HG03571 (cell line): ENCODE data around the gene HHIP.

ENCODE experiments used
- ATAC-seq: cut with Tn5 transposase; IDR thresholded peaks from one replicate; pipeline ENCODE4 v1.9.1; 2021; ENCODE audit not compliant: unreplicated experiment

HHIP gene

DNA sequence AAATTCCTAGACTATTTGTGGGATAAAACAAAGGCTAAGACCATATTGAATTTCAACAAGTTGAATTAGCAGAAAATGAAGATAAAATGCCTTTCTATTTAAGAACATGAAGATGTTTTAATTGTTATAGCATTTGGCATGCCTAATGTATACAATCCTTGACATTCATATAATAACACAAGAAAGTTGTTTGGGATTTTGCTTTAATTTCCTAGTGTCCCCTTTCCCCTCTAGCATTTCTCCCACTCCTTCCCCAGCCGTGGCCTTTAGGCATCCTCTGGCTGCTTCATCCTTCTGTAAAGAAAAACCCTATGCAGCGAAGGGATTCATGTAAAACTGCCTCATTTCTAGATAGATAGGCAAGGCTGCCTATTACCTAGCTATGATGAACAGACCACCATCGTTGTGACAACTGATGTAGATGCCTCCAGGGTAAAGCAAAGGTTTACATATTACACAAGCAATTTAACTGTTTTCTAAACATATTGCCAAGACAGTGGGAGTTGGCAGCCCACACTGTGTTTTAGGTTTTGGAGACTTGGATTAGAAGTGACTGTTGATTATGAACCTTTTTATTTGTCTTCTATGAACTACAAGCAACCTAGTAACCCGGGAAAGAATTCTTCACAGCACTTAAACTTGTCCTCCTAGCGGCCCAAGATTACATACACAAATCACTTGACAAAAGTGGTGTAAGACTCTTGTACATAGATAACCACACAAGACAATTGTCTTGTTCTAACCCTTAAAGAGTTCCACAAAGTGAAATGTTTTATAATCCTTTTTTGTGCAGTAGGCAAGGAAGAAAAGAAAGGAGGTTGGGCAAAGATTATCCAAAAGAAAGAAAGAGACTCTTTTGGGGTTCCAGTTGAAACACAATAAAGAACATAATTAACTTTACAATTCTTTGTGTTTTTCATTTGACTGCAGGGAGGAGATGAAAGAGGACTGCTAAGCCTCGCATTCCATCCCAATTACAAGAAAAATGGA is 59.9 kb downstream of the HHIP start:
- ATAC-seq: no peak

- no peak for ATAC-seq
These were observed 63.2 kb downstream of the HHIP start for GRCh38 chr4:144709159-144709558.

DNA sequence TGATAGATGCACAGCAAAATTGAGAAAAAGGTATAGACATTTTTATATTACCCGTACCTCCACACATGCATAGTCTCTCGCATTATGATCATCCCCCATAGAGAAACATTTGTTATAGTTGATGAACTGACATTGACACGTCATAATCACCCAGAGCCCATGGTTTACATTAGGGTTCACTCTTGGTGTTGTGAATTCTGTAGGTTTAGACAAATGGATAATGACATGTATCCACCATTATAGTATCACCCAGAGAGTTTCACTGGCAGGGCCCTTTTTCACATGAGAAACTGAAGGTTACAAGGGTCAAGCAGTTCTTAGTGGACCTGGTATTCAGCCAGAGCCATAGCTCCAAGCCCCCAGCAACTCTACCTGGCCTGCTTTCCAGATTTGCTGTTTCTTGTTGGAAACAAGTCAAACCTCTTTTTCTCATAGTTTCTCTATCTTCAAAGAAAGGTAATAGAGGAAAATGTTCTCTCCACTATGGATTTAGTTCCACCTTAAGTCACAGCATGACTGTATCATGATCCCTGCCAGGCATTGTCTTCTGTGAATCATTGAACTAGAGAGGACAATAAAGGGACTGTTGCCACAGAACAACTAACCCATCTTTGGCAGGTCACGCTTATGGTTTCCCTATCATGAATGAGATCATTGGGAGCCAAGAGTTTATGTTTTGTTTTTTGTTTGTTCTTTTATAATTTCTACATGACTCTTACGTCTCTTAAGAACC is 64.0 kb downstream of the HHIP start:
- no peak for ATAC-seq

DNA sequence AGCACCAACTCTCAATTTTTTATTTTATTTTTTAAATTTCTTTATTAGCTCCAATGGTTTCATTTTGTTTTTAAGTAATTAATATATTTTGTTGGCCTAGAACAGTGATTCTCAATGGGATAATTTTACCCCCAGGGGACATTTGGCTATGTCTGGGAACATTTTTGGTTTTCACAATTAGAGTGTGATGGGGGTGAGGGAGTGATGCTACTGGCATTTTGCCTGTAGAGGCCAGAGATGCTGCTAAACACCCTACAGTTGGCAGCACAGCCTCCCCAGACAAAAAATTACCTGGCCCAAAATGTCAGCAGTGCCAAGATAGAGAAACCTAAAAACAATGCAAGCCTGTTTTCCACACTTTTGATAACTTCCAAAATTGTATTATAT is 64.6 kb downstream of the HHIP start:
- no peak for ATAC-seq

DNA sequence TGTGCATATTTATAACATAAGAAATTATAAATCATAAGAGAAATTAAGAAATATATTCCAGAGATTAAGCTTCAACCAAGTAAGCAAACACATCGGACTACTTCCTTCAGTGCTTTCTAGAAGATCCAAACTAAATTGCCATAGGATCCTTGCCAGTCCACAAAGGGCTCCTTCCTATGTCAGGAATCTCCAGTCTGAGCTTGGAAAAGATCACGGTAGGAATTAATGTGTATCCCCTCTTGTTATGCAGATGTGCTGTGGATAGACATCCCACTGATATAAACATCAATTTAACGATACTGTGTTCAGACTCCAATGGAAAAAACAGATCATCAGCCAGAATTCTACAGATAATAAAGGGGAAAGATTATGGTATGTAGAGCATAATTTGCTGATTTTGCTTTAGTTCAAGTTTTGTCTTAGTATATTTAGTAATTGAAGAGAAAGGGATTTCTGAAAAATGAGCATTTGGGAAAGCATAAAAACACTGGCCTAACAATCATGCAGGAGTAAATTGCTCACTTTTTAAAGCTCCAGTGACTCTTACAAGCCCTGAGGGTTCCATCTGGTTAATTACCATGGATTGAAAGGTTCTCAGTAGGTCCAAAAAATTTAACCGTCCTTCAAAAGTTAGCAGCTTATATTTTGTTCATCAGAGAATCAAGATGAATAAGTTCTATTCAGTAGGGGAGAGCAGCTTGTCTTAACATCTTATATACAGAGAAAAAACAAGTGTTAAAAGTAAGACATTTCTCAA is 65.9 kb downstream of the HHIP start:
- ATAC-seq: no peak

DNA sequence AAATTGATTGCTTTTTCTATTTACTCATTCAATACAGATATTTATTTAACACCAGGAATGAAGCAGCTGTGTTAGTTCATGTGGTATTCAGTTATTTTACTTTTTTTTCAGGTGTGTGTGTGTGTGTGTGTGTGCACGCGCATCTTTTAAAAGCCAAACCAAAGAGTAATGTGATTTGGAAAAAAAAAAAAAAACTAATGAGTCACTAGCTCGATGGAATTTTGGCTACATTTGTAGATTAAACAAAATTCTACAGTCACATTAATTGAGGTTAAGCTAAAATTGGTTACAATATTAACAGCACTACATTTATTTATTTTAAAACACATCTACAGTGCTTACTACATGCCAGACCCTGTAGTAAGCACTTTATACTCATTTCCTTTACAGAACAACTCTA is 66.8 kb downstream of the HHIP start:
- no peak for ATAC-seq

DNA sequence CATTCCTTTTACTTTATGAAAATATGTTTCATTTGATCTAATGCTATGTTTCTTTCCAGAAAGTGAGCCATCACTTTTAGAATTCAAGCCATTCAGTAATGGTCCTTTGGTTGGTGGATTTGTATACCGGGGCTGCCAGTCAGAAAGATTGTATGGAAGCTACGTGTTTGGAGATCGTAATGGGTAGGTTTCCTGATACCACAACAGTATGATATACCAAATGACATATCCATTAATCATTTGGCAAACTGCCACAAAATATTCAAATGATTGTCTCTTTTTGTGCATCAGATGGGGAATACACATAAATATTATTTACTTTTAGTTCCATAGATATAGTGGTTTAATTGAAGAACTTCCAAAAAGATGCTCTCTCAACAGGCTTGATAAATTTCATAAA is 68.2 kb downstream of the HHIP start:
- ATAC-seq: no peak

DNA sequence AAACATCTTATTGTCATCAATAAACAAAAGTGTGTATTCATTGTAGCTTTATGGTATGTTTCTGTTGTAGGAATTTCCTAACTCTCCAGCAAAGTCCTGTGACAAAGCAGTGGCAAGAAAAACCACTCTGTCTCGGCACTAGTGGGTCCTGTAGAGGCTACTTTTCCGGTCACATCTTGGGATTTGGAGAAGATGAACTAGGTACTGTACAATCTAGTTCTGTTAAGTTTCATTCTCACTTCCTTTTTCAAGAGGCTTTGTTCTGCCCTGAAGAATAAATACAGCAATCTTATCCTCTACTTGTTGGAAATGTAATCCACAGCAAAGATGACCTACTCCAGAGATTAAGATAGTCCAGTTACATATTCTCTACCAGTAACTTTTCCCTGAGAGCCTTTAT is 69.3 kb downstream of the HHIP start:
- no peak for ATAC-seq

- no peak for ATAC-seq
These were observed 70.8 kb downstream of the HHIP start for GRCh38 chr4:144716778-144717177.

- no peak for ATAC-seq
These were observed 73.1 kb downstream of the HHIP start for GRCh38 chr4:144718958-144719512.

GRCh38 chr4:144720491-144720890 is 74.5 kb downstream of the HHIP start:
- no peak for ATAC-seq

- ATAC-seq: no peak
These were observed 76.0 kb downstream of the HHIP start for GRCh38 chr4:144721994-144722393.

GRCh38 chr4:144723471-144723870 is 77.5 kb downstream of the HHIP start:
- ATAC-seq: no peak

DNA sequence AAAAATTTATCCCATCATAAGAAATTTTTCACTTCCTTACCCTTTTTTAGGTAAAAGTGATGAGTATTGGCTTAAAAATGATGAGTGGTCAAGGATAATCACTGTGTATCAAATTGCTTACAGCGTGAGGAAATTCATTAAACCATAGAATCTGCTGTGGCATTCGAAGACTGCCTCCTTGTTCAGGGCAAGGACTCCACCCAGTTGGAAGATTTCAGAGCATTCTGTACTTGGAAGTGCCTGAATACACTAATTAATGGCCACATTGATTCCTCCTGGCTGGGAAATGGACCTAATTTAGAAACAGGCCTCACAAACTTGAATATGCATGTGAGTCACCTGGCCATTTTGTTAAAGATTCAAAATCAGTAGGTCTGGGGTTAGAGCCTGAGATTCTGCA is 83.2 kb downstream of the HHIP start:
- no peak for ATAC-seq

- ATAC-seq: no peak
These were observed 86.8 kb downstream of the HHIP start for GRCh38 chr4:144732584-144733428.

GRCh38 chr4:144733566-144733965 is 87.6 kb downstream of the HHIP start:
- ATAC-seq: no peak

GRCh38 chr4:144734522-144734921 is 88.6 kb downstream of the HHIP start:
- no peak for ATAC-seq

GRCh38 chr4:144738649-144739048 is 92.7 kb downstream of the HHIP start:
- no peak for ATAC-seq

DNA sequence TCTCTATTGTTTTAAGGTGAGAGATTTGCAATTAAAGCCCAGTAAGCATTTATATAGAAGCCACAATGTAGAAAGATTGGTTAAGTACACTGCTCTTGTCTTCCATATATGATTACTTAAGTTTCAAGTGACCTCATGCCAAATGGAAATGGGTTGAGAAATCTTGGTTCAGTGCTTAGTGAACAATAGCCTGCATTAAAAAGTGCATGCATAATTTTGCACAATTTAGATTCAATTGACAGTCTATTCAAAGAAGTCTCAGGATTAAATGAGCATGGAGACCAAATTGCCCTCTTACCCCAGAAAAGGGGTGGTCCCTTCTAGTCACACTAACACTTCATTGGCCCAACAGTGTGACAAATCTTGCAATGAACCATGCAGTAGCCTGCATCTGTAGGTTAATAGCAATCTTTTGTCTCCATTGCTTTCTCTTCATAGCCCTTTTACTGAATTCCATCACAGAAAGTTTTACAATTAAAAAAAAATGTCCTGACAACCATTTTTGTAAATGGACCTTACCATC is 93.6 kb downstream of the HHIP start:
- ATAC-seq: no peak

DNA sequence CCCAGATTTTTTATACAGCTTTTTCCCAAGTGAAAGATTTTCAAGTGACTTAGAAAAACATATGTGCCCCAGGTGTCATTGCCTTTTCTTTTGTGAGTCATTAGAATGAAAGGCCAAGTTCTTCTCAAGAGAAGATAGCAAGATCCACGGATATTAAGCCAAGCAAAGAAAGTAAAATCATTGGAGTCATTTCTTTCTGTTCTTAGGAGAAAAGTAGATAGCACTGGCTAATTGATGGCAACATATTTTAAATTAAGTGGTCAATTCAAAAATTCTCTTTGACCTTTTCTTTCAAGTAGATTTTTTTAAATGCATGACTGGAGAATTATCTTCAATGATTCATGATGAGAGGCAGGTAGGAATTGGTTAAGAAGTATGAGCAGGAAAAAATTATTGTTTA is 94.4 kb downstream of the HHIP start:
- no peak for ATAC-seq
